Subcutaneous adipose tissue (tissue), 4 donors: ENCODE results near the gene TST. TPM values are rescaled to one million over a fixed set of nuclear protein-coding genes. Genes with fewer than 3 reads are reported as not detected.

Experiments used
- CTCF ChIP-seq: fragments of 450-650 bp; IDR thresholded peaks from one replicate; pipeline ENCODE4 v1.5.1; 2016; ENCODE audit warnings: low read depth, mild to moderate bottlenecking, control low read depth, antibody characterized with exemption, moderate library complexity
- small RNA-seq: library from RNA; depleted of rRNA; stranded (forward); fragments of <200 nt; gene quantifications from one replicate; pipeline ENCODE3, GENCODE V24; 2016
- total RNA-seq, 4 donors: library from RNA; depleted of rRNA; stranded (reverse); fragments of >200 nt; gene quantifications; one replicate each; pipeline ENCODE4 v1.1.0, GENCODE V29; 2016

The TST gene
- total RNA-seq, 4 donors from 2014 or later: 54.7 to 141 (median 70.5) TPM

- TF ChIP-seq CTCF: no peak
Observed at GRCh38 chr22:36963302-36963701, 55.9 kb downstream of the TST start.

GRCh38 chr22:36961626-36962025 lies 57.6 kb downstream of the TST start:
- no peak for TF ChIP-seq CTCF

Small RNA genes lying within 50 kb of the gene (small RNA-seq; reads per million reads assigned to genes)
- gene RF00019: 0.49 reads per million

Other genes starting within 250 kb of the TST start
- 10 to 100 TPM; 10.7 to 15.9 (median 15.1) TPM for gene IFT27, start 243.3 kb downstream of the TST start, total RNA-seq
- not detected for gene PVALB, start 202.4 kb downstream of the TST start, total RNA-seq
- 10 to 100 TPM; 18.8 to 76.0 (median 39.5) TPM for gene NCF4, start 158.4 kb downstream of the TST start, total RNA-seq
- 10 to 100 TPM in 2 of 4 donors, 1 to 10 TPM in 2; 5.8 to 11.7 (median 10.5) TPM for gene CSF2RB, start 105.8 kb downstream of the TST start, total RNA-seq
- 100 to 1,000 TPM in 3 of 4 donors, 10 to 100 TPM in 1; 61.1 to 320 (median 149) TPM for gene MPST, start 295 bp upstream of the TST start, total RNA-seq
- 1 to 10 TPM; 2.9 to 8.9 (median 8.4) TPM for gene KCTD17, start 32.3 kb upstream of the TST start, total RNA-seq
- gene TMPRSS6, start 90.3 kb upstream of the TST start, total RNA-seq: not detected
- 1 to 10 TPM in 1 of 4 donors, under 1 TPM in 3; 0.22 to 2.2 (median 0.62) TPM for gene IL2RB, start 130.5 kb upstream of the TST start, total RNA-seq
- 1 to 10 TPM in 3 of 4 donors, under 1 TPM in 1; 0.33 to 3.2 (median 2.4) TPM for gene C1QTNF6, start 168.8 kb upstream of the TST start, total RNA-seq
- gene SSTR3, start 193.0 kb upstream of the TST start, total RNA-seq: not detected
- gene RAC2, start 224.8 kb upstream of the TST start, total RNA-seq: 10 to 100 TPM in 3 of 4 donors, 1 to 10 TPM in 1; 7.8 to 49.8 (median 14.5) TPM